ENCODE data around the gene CEND1. TPM values are rescaled to one million over a fixed set of nuclear protein-coding genes. Genes with fewer than 3 reads are reported as not detected.

Gene CEND1
- total RNA-seq, 1 experiment from 2014 or later, result not detected

GRCh38 chr11:796565-797295 lies 6.8 kb upstream of the CEND1 start:
- TF ChIP-seq CTCF (conservative IDR thresholded peaks at IDR 0.05) (no peak), EZH2 (IDR thresholded peaks at IDR 0.05; ENCODE audit: low read depth) (no peak)
- H2AFZ ChIP-seq, result no peak overlapping the region

GRCh38 chr11:795634-796564 lies 6.0 kb upstream of the CEND1 start:
- DNase-seq, result peak; percentile 47 to 61
- POLR2A ChIA-PET (ENCODE audit: unreplicated experiment), result interaction anchor here (0.6 to 1.2 kb wide), 3 partner anchors 19 to 764 kb away, joined by 7 read pairs; partner anchors contain the start of genes GATD1 and PNPLA2

More at GRCh38 chr11:796565-797295, 6.8 kb upstream of the CEND1 start:
- BruUV-seq (replicated peaks), result no TSS peak
- H3K4me3 ChIP-seq, result peak overlapping the region; percentile 80
- no peaks in the 10 kb centered on the region for H4K20me1 ChIP-seq (ENCODE audit: insufficient read depth)
- no peaks in the 10 kb centered on the region for H3K36me3 ChIP-seq (ENCODE audit: low read depth)
- H3K4me2 ChIP-seq, result peak overlapping the region; percentile 75
- no peaks in the 10 kb centered on the region for H3K9me2 ChIP-seq (ENCODE audit: insufficient read depth)
- H3K9me3 ChIP-seq (ENCODE audit: insufficient read depth, low read depth), result no peaks in the 10 kb centered on the region
- POLR2A ChIA-PET (ENCODE audit: unreplicated experiment), result interaction anchor here (0.6 to 0.7 kb wide), 2 partner anchors 11 to 38 kb away, joined by 5 to 8 read pairs; no protein-coding TSS in a partner anchor
- H3K27ac ChIP-seq, result no peak overlapping the region
- no peaks in the 10 kb centered on the region for H3K27me3 ChIP-seq (ENCODE audit: insufficient read depth, low read depth)
- H3K79me2 ChIP-seq (ENCODE audit: low read depth), result no peaks in the 10 kb centered on the region
- CTCF ChIA-PET, result no interaction called here
- H3F3A ChIP-seq (ENCODE audit: insufficient read depth, low read depth), result peaks cover 3% of the 10 kb centered on the region; the same call in 1 of the 2 replicates
- intact Hi-C loops (cut with micrococcal nuclease; ENCODE audit: unreplicated experiment), result loop anchor here (5.0 kb wide), 1 partner anchor 49 kb away; the partner anchor contains the start of gene TALDO1
- DNase-seq, result peak in 1 of 2 experiments; percentile 31
- peaks cover 8% of the 10 kb centered on the region for H3K4me1 ChIP-seq (replicated peaks; ENCODE audit: insufficient read depth)

More at GRCh38 chr11:795634-796564, 6.0 kb upstream of the CEND1 start:
- no peak for TF ChIP-seq EZH2 (IDR thresholded peaks at IDR 0.05; ENCODE audit: low read depth)
- TF ChIP-seq CTCF (conservative IDR thresholded peaks at IDR 0.05), result no peak
- H3F3A ChIP-seq (ENCODE audit: insufficient read depth, low read depth), result peaks cover 3% of the 10 kb centered on the region; the same call in 1 of the 2 replicates
- BruUV-seq (replicated peaks), result no TSS peak
- CTCF ChIA-PET, result no interaction called here
- peak overlapping the region; percentile 80 for H3K4me3 ChIP-seq
- H3K79me2 ChIP-seq (ENCODE audit: low read depth), result no peaks in the 10 kb centered on the region
- H3K4me1 ChIP-seq (replicated peaks; ENCODE audit: insufficient read depth), result peaks cover 8% of the 10 kb centered on the region
- H2AFZ ChIP-seq, result no peak overlapping the region
- no peak overlapping the region for H3K27ac ChIP-seq
- H3K4me2 ChIP-seq, result peak overlapping the region; percentile 75
- no peaks in the 10 kb centered on the region for H3K36me3 ChIP-seq (ENCODE audit: low read depth)
- no peaks in the 10 kb centered on the region for H3K9me3 ChIP-seq (ENCODE audit: insufficient read depth, low read depth)
- no peaks in the 10 kb centered on the region for H4K20me1 ChIP-seq (ENCODE audit: insufficient read depth)
- no peaks in the 10 kb centered on the region for H3K9me2 ChIP-seq (ENCODE audit: insufficient read depth)
- no peaks in the 10 kb centered on the region for H3K27me3 ChIP-seq (ENCODE audit: insufficient read depth, low read depth)
- intact Hi-C loops (cut with micrococcal nuclease; ENCODE audit: unreplicated experiment), result loop anchor here (5.0 kb wide), 1 partner anchor 49 kb away; the partner anchor contains the start of gene TALDO1

All from PC-9 (cell line).